HG03025 (cell line): ENCODE data around the gene SCUBE1.
"Not testable (repeated sequence)": the region's sequence is repeated elsewhere in the genome, so short reads cannot be mapped to it uniquely, and the experiment has no call there.

Source experiments
- ATAC-seq: cut with Tn5 transposase; IDR thresholded peaks from one replicate; pipeline ENCODE4 v1.9.1; 2021; ENCODE audit warnings: mild to moderate bottlenecking, moderate library complexity; ENCODE audit not compliant: unreplicated experiment, low FRiP score

SCUBE1 gene

GRCh38 chr22:43360576-43360975, 17.4 kb upstream of the SCUBE1 start:
- ATAC-seq, result no peak

GRCh38 chr22:43356881-43357280, 13.7 kb upstream of the SCUBE1 start:
- no peak for ATAC-seq

GRCh38 chr22:43355688-43356087, 12.5 kb upstream of the SCUBE1 start:
- ATAC-seq, result not testable (repeated sequence)

GRCh38 chr22:43351966-43352345, 8.8 kb upstream of the SCUBE1 start:
- no peak for ATAC-seq

- ATAC-seq, result no peak
Measured at GRCh38 chr22:43349636-43350035, 6.5 kb upstream of the SCUBE1 start.

GRCh38 chr22:43346521-43346929, 3.4 kb upstream of the SCUBE1 start:
- no peak for ATAC-seq

GRCh38 chr22:43345761-43346301, 2.7 kb upstream of the SCUBE1 start:
- ATAC-seq, result no peak

- ATAC-seq, result no peak
Measured at GRCh38 chr22:43345356-43345755, 2.2 kb upstream of the SCUBE1 start.

GRCh38 chr22:43344520-43344787, 1.3 kb upstream of the SCUBE1 start:
- ATAC-seq, result no peak

GRCh38 chr22:43343670-43344519, 723 bp upstream of the SCUBE1 start:
- no peak for ATAC-seq

GRCh38 chr22:43342347-43343261, 568 bp downstream of the SCUBE1 start:
- no peak for ATAC-seq

- ATAC-seq, result no peak
Measured at GRCh38 chr22:43341565-43341964, 1.6 kb downstream of the SCUBE1 start.

- ATAC-seq, result no peak
Measured at GRCh38 chr22:43338766-43339345, 4.3 kb downstream of the SCUBE1 start.

- ATAC-seq, result no peak
Measured at GRCh38 chr22:43337946-43338345, 5.2 kb downstream of the SCUBE1 start.

- ATAC-seq, result no peak
Measured at GRCh38 chr22:43337385-43337784, 5.8 kb downstream of the SCUBE1 start.

- no peak for ATAC-seq
Measured at GRCh38 chr22:43334378-43334777, 8.8 kb downstream of the SCUBE1 start.

GRCh38 chr22:43333978-43334377, 9.2 kb downstream of the SCUBE1 start:
- no peak for ATAC-seq

GRCh38 chr22:43333156-43333555, 10.0 kb downstream of the SCUBE1 start:
- no peak for ATAC-seq

GRCh38 chr22:43331698-43332097, 11.5 kb downstream of the SCUBE1 start:
- no peak for ATAC-seq

- ATAC-seq, result no peak
Measured at GRCh38 chr22:43331069-43331451, 12.1 kb downstream of the SCUBE1 start.
